Fibroblast of villous mesenchyme (primary cell): ENCODE data around the gene DOK6. TPM values are rescaled to one million over a fixed set of nuclear protein-coding genes. Genes with fewer than 3 reads are reported as not detected.

Source experiments
- DNase-seq: peaks from one replicate; pipeline ENCODE4 v3.0.0-alpha.2; 2010; ENCODE audit warnings: low read depth
- H3K4me3 ChIP-seq: 2 replicates; pipeline ENCODE4 v1.5.1; 2011; ENCODE audit warnings: low read depth, mild to moderate bottlenecking, low read length
- total RNA-seq: library from RNA; depleted of rRNA; stranded (reverse); fragments of >200 nt; gene quantifications from 2 replicates; pipeline ENCODE4 v1.2.3, GENCODE V29; 2012
- TF ChIP-seq, protein P1 (sequence below): IDR thresholded peaks from 2 replicates; pipeline ENCODE4 v1.5.1; 2012; ENCODE audit warnings: low read depth, mild to moderate bottlenecking, low read length; ENCODE audit not compliant: insufficient read depth

Gene DOK6
- total RNA-seq, 1 donor: 6.9 TPM

DNA sequence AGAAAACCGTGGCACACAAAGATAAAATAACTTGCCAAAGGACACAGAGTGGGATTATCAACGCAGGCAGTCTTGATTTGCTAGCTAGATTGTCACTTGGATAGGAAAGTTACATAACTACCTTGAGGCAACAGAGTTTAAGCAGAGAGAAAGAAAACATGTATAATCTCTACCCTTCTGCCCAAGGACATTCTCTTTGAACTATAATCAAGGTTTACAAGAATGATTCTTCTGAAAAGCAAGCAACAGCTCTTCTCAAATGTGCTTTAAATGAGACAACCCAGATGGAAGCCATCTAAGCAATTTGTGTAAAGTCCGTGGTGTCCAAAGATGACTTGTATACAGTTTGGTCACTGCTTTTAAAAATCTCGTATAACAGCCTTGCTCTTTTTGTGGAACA, 369.6 kb downstream of the DOK6 start:
- no peak overlapping the region for H3K4me3 ChIP-seq
- no peak for DNase-seq
- TF ChIP-seq, protein P1, sequence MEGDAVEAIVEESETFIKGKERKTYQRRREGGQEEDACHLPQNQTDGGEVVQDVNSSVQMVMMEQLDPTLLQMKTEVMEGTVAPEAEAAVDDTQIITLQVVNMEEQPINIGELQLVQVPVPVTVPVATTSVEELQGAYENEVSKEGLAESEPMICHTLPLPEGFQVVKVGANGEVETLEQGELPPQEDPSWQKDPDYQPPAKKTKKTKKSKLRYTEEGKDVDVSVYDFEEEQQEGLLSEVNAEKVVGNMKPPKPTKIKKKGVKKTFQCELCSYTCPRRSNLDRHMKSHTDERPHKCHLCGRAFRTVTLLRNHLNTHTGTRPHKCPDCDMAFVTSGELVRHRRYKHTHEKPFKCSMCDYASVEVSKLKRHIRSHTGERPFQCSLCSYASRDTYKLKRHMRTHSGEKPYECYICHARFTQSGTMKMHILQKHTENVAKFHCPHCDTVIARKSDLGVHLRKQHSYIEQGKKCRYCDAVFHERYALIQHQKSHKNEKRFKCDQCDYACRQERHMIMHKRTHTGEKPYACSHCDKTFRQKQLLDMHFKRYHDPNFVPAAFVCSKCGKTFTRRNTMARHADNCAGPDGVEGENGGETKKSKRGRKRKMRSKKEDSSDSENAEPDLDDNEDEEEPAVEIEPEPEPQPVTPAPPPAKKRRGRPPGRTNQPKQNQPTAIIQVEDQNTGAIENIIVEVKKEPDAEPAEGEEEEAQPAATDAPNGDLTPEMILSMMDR: no peak

DNA sequence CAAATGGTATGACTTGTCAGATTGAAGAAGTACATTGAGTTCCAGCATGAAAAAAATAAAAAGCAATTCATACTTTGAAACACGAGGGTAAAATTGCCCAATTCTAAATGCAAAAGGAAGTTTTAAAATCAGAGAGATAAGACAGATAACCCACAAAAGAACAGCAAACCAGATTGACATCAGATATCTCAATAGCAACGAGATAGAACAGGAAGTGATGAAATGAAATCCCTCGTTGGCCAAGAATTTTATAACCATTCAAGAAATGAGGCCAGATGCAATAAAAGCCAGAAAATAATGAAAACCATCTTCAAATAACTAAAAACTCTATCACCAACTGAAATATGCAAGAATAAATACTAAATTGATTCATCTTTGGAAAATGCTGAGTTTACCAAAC, 374.1 kb downstream of the DOK6 start:
- no peak overlapping the region for H3K4me3 ChIP-seq

GRCh38 chr18:69777248-69777647, 376.6 kb downstream of the DOK6 start:
- TF ChIP-seq, protein P1: no peak
- no peak for DNase-seq
- H3K4me3 ChIP-seq: no peak overlapping the region

More for the DNA sequence above, 374.1 kb downstream of the DOK6 start:
- DNase-seq: peak; percentile 88
- TF ChIP-seq, protein P1: no peak

DNA sequence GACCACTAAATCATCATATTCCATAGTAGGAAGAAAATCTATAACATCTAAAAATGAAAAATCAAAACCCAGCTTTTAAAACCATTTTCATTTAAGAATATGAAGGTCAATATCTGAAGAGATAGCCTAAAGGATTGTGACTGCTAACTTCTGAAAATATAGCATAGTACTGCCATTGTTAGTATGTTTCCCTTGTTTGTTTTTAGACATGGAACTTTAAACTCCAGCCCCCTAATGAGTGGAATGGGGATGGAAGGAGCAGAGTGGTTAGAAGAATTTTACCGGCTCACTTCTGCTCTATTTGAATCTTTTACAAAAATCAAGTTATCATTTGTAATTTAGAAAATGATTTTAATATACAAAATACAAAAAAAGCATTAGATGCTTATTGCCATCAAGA, 378.0 kb downstream of the DOK6 start:
- no peak for DNase-seq
- TF ChIP-seq, protein P1: no peak
- no peak overlapping the region for H3K4me3 ChIP-seq

GRCh38 chr18:69780851-69781250, 380.2 kb downstream of the DOK6 start:
- TF ChIP-seq, protein P1: no peak
- H3K4me3 ChIP-seq: no peak overlapping the region
- no peak for DNase-seq

GRCh38 chr18:69784815-69785214, 384.1 kb downstream of the DOK6 start:
- TF ChIP-seq, protein P1: no peak
- DNase-seq: no peak
- H3K4me3 ChIP-seq: no peak overlapping the region

- DNase-seq: no peak
- TF ChIP-seq, protein P1: no peak
Observed at GRCh38 chr18:69785466-69785865, 384.8 kb downstream of the DOK6 start.

More at GRCh38 chr18:69785466-69785865, 384.8 kb downstream of the DOK6 start:
- no peak overlapping the region for H3K4me3 ChIP-seq
